Glomerular visceral epithelial cell (primary cell): ENCODE measurements around the gene CSNK2A2.

ENCODE experiments used
- DNase-seq: peaks from one replicate; pipeline ENCODE4 v3.0.0-alpha.2; 2016; ENCODE audit errors: extremely low spot score

CSNK2A2 gene

DNA sequence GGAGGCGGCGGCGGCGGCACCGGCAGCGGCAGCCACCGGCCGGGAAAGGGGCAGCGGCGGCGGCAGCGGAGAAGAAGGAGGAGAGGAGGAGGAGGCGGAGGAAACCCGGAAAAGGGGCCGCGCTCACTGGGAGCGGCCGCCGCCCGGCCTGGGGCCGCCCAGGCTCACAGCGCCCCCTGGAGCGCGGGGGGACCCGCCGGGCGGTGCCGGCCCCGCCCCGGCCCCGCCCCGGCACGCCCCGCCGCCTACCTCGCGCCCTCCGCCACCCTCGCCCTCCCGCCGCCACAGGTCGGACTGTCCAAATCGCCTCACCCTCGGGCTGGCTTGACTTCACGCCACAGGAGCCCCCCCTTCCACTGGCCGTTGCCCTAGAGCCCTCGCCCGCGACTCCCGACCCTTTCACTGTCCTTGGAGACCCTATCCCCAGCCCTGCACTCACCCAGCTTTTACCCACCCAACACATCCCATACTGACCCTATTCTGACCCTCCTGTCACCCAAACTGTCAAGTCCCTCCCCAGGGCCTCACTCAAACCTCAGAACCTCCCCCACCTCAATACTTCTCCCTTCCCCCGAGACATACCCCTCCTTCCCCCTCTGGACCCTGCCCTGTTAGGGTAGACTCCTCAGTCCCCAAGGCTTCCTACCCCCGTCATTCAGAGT lies at the start of gene CSNK2A2:
CSNK2A2 (minus strand) TSS at position 85 of the 662 bp plus-strand sequence. CDS start 370 bp downstream, outside the sequence.
- DNase-seq = peak; percentile 75

DNA sequence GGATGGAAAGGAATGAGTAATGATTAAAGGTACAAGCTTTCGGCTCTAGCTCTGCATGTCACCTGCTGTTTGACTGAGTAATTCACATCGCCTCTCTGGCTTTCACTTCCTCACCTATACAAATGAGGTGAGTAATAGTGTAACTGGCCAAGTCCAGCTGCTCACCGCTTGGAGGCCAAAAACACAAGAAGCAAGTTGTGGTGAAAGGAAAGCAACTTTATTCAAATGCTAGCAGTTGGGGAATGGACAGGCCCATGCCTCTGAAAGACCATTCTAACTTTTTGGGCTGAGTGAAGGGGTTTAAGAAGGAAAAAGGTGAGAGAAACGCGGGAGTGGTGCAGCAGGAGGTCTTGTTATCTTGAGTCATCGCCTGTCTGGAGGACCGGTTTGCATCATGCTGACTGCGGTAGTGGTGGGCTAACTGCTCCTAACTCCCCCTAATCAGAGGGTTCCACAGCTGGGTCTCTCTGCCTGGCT lies 45.7 kb upstream of the CSNK2A2 start:
- no peak for DNase-seq

DNA sequence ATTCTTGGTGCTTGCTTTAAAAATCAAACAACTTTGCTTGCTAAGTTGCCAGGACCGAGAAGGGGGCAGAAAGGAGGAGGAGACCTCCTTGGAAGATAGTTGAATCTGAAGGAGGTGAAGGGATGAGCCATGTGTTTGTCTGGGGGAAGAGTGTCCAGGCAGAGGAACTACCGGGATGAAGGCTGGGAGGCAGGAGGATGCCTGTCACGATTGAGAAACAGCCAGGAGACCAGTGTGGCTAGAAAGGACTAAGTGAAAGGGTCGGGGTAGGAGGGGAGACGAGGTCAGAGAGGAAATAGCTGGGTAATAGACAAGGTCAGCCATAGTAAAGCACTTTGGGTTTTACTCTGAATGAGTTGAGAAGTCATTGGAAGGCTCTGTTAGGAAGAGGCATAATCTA lies 38.9 kb upstream of the CSNK2A2 start:
- DNase-seq = no peak

DNA sequence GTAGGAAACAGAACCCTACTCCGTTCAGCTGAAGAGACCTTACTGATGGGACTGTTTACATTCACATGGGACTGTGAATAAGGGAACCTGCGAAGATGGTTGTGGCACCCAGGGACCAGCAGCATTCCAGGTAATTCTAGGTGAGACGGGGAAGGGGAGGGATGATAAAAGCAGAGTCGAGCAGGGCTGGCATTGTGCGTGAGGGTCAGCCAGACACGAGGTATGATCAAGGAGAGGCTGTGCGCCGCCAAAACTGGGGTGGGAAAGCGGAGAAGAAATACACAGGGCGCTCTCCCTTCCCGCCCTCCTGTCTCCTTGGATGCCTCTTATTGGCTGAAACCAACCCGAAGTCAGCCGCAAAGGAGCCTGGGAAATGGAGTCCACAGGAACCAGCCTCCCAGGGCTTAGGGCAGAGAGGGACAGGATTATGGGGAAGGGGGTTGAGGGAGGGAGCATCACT lies 38.4 kb upstream of the CSNK2A2 start:
- DNase-seq = peak; percentile 51

DNA sequence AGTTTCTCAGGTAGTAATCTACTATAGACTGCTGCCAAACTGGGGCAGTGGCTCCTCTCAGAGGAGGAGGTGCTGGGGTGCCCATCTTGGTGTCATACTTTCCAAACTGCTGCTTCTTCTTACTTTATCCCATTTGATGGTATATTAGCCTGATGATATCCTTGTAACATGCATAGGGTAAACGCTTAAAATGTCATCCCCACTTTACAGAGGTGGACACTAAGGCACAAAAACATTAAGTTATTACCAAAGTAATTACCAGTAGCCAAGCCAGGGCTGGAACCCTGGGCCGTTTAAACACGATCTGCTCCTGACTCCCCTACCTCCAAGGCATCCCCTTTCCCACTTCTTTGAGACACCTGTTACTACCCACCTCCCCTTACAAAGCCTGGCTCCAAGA lies 37.8 kb upstream of the CSNK2A2 start:
- DNase-seq = no peak

DNA sequence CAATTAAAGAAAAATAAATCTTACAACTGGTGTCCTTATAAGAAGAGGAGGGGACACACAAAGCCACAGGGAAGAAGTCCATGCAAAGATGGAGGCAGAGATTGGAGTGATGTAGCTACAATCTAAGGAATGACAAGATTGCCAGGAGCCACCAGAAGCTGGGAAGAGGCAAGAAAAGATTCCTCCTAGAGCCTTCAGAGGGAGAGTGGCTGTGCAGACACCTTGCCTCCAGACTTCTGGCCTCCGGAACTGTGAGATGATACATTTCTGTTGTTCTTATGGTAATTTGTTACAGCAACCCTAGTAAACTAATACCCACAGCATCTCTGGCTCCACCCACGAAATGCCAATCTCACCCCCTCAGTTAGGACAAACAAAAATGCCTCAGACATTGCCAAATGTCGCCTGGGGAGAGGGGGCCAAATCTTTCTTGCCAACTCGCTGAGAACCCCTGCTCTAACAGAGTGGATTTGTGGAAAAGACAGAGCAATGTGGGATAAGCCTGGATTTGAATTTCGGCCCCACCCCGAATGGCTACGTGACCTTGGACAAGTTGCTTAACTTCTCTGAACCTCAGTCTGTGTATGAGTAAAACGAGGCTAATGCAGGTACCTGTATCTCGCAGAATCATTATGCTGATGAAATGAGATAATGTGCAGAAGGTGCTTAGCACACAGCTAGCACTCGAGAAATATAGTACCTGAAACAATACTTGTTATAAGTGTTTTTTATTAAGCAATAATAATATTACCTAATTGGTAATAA lies 37.1 kb upstream of the CSNK2A2 start:
- no peak for DNase-seq

DNA sequence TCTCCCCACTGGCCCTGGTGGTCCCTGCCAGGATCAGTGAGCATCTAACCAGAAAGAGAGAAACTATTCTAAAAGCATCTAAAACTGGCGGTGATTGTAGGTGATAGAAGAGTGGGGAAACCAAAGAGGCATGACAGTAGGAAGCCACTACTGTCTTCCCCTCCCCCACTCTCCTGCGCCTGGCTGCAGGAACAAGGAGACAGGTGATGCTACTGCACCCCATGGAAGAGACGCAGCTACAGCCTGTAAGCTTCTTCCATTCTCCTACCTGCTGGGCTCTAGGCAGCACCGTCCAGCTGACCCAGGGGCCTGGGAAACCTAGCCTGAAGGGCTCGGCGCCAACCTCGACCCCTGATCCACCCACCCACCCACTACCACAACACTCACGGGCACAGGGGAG lies 32.4 kb upstream of the CSNK2A2 start:
- no peak for DNase-seq

DNA sequence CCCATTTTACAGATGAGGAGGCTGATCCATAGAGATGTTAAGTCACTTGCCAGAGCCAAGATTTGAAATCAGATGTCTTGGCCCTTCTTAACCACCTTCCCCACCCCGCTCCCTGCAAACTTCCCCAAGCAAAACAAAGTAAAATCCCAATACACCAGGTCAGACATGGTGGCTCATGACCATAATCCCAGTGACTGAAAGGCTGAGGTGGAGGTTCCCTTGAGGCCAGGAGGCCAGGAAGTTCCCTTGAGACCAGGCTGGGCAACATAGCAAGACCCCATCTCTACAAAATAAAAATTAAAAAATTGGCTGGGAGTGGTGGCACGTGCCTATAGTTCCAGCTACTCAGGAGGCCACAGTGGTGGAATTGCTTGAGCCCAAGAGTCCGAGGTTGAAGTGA lies 28.9 kb upstream of the CSNK2A2 start:
- no peak for DNase-seq

DNA sequence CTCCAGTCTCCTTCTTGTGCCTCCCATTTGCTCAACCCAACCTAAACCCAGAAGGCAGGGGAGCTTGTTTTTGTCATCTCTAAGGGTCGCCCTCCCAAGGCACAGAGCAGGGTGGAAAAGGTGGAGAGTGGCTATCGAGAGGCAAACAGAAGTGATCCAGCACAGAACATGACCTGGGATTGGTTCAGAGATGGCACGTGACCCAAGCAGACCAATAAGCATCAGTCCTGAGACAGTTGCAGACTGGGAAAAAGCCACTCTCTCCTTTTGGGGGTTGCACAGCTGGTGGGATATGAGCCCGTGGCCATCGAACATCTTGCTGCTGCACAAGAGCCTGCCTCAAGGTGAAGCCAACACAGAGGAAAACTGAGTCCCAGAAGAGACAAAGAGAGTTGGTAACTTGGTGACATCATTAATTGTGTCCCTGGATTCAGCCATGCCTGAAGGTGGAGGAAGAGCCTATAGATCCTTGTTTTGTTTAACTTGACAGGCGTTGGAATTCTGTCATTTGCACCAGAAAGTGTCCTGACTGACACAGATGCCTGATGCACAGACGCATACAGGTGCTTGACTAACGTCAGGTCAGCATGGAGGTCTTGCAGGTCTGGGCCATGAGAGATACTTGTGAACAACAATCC lies 28.2 kb upstream of the CSNK2A2 start:
- DNase-seq = no peak

DNA sequence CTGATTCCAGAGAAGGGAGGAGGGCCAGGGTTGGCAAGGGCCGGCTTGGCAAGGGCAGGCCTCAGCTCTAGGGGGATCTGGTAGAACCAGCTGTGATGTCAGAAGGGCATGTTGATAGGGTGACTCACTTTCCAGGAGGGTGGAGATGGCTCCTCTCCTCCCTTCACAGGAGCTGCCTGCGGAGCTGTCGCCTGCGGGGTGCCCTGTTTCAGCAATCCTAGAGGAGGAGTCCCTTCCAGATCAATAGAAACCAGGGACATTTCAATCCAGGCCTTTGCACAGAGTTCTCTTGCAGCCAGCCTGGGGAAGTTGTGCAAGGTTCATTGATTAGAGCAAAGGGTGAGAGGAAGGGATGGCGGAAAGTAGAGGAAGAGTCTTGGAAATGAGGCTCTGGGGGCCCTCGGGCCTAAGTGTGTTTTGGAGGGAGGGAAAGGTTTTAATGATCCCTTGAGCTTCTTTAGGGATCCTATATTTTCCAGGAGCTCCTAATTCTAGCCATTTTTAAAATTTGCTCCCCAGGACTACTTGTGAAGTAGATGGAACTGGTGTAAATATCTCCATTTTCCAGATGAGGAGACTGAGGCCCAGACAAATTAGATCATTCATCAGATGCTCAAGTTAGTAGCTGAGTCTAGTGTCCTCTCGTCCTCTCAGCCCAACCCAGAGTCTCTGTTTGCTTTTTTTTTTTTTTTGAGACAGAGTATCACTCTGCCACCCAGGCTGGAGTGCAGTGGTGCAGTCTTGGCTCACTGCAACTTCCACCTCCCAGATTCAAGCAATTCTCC lies 24.8 kb upstream of the CSNK2A2 start:
- DNase-seq = peak; percentile 15

DNA sequence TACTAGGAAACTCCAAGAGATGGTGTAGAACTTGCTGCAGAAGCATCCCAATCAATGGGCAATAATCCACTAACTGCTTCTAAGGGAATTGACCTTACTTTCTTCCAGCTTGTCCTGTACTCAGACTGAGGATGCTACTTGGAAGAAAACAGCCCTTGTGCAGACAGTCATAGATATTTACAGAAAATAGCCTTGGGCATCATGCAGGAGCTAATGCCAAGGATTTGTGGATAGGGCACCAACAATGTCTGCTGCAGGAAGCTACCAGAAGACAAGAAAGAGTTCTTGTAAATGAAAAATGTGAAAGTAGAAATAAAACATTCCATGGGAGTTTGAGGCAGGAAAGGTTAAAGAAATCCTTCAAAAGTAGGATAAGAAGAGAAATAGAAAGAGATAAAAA lies 21.5 kb upstream of the CSNK2A2 start:
- no peak for DNase-seq

DNA sequence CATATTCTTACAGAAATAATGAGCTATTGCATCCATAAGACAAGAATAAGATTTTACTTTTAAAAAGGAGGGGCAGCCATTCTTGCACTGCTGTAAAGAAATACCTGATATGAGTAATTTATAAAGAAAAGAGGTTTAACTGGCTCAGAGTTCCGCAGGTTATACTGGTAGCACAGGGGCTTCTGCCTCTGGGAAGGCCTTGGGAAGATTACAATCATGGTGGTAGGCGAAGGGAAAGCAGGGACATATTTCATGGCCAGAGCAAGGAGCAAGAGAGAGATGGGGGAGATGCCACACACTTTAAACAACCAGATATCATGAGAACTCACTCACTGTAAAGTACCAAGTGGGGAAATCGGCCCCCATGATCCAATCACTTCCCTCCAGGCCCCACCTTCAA lies 20.9 kb upstream of the CSNK2A2 start:
- no peak for DNase-seq

DNA sequence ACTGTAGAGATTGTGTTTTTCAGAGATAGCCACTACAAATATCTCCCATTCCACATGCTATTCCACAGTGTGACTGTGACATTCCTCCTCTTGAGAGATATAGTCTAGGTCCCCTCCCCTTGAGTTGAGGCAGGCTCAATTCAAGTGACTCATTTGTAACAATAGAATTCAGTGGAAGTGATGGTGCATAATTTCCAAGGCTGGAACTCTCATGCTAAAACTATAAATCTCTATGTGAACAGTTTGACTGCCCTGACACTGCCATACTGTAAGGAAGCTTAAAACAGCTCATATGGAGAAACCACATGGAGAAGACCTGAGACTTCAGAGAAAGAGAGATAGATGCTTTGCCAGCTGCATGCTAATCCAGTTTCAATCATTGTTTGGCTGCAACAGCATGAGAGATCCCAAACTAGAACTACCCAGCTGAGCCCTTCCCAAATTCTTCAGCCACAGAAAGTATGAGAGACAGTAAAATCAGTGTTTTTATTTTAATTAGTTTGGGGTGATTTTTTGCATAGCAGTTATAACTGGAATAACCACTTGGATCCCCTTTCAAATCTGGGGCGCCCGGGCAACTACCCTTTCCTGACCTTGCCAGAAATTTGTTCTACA lies 19.5 kb upstream of the CSNK2A2 start:
- DNase-seq = no peak

DNA sequence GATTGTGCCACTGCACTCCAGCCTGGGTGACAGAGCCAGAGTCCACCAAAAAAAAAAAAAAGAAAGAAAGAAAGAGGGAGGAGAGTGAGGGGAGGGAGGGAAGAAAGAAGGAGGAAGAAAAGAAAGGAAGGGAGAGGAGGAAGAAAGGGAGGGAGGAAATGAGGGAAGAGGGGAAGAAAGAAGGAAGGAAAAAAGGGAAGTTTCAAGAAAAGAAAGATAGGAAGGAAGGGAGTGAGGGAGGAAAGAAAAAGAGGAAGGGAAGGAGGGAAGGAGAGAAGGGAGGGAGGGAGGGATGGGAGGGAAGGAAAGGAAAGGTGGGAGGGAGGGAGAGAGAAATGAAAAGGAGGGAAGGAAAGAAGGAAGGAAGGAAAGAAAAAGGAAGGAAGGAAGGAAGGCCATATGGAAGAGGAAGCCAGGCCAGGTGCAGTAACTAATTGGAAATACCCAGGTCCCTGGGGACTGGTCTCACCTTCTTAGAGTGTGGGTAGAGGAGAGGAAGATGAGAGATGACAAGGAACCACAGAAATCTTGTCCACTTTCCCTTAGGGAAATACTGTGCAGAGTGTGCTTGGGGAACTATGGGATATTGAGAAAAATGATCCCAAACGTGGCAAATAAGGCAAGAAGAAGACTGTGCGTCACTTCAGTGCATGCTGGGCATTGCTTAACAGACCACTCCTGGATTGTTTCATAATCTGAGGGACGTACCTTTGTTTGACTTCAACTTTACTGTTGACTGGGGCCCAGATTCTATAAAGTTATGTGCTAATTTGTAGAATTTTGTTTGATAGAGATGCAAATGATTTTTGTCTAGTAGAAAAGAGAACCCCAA lies 15.1 kb upstream of the CSNK2A2 start:
- no peak for DNase-seq

DNA sequence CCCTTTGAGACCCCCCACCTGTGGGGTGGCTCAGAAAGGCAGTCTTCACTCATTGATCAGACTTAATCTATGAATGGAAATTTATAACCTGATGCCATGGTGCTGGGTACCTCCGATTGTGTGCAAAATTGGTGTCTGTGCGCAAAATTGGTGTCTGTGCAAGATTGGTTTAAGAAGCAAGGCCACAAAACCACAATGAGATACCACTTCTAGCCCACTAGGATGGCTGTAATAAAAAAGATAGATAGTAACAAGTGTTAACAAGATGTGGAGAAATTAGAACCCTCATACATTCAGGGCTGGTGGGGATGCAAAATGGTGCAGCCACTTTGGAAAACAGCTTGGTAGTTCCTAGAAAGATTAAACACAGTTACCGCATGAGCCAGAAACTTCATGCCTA lies 13.9 kb upstream of the CSNK2A2 start:
- no peak for DNase-seq

DNA sequence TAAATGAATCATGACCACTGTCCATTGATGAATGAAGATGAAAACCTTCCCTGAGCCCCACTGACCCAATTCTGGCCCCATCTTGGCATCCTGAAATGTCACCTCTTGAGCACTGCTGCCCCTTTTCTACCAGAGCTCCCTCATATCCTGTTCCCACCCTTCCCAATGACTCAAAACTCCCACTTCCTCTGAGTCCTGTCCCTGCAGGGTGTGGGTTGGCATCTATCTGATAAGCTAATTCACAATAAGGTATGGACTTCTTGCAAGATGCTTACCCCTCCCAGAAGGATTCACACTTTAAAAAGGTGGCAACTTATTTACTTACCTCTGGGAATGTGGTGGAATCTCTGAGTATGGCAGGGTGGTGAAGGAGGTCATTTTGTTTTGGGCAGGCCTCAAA lies 13.3 kb upstream of the CSNK2A2 start:
- DNase-seq = no peak

DNA sequence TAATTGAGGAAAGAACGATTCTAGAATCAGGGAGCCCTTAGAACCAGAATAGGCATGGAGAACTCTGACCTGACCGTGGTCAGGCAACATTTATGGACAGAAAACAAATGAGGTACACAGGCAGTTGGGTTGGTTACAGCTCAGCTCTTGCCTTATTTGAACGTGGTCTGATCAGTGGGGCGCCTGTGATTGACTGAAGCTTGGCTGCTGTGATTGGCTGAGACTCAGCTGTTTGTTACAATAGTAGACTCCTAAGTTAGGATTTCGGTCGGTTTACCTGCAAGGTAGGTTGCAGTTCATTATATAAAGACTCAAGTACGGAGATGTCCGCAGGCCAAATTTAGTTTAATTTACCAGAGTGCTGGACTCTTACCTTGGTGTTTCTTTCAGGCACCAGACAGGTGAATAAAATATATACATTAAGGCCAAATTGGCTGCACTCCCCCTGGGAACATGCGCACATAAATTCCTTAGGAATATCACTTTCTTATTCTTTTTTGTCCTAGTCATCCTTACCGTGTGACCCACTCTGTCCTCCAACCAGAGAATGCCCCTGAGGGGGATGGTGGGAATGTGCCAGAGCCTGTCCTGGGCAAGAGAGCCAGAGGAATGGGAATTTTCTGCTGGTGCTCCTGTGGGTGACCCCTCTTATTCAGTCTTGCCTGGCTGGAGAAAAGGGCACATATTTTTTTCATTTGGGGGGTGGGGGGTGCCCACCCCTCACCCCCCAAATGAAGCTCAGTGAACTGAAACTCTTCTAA lies 7.5 kb upstream of the CSNK2A2 start:
- DNase-seq = no peak

DNA sequence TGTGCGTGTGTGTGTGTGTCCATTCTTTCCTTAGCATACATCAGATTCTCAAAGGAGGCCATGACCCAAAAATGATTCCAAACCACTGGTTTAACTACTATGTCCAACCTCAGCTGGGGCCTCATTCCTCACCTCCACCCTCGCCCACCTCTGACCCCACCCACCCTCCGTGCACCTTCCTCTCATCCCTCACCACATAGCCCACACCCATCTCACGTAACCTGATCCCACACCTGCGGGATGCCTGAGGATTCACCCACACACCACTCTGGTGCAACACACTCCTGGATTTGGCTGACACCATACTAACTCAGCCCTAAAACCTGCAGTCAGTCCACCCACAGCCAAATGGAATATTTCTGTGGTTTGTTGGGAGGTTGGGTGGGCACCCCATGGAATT lies 3.3 kb upstream of the CSNK2A2 start:
- DNase-seq = no peak

DNA sequence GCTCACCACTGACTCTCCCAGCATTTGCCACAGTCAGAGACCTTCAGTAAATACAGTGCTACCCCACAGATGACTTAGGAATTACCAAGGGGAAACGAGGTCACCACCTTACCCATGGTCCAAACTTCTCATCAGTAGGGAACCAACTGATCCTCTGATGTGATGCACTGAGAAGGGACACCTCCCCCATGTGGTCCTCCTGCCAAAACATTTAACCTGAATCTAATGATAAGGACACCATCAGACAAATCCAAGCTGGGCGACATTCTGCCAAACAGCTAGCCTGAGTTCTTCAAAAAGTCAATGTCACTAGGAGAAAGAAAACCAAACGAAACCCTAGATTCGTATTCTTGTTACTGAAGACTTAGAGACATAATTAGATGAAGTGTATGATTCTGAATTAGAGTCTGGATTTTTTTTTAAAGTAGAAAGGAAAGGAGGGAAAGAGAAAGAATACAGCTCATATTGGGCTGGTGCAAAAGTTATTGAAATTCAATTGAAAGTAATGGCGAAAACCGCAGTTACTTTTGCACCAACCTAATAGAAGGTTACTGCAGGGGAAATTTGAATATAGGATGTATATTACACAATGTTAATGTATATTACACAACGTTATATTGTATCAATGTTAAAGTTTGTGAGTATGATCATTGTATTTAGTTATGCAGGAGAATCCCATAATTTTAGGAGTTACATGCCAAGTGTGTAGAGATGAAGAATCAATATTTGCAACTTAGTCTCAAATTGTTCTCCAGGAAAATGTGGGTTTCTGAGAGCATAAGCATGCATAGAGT lies 2.3 kb upstream of the CSNK2A2 start:
- no peak for DNase-seq
